Measurements from ENCODE around the gene PDE8A. TPM values are rescaled to one million over a fixed set of nuclear protein-coding genes. Genes with fewer than 3 reads are reported as not detected.

The PDE8A gene
- total and polyA plus RNA-seq, 3 donors from 2014 or later, result 27.8 to 67.8 (median 67.3) TPM

DNA sequence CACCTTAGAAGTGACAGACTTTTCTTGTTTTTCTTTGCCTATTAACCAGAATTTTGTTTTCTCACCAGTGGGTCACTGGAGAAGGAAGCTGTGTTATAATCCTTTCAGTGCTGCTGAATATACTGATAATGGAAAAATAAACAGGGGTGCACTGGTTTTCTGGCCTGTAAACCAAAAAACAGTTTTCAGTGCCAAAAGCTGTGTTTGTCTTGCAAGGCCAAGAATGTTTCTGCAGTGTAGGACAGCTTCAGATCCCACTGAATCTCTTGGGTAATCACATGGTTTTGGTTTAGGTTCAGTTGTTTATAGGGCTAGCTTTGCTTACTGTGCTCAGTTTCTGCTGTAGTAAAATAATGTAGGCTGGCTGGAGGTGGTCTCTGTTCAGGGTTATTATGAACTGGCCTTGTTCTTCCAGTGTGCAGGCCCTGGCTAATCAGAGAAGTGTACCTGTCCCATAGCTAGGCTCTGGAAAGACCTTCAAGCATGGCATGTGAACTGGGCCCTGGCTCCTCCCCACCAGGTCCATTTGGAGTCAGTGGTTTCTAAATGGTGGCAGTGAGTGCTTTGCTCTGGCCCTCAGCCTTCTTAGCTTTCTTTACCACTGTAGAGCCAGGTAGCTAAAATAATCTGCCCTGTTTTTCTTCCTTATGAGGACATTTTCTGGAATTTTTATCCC, 18.7 kb downstream of the PDE8A start:
- no peak for TF ChIP-seq POLR2A (IDR thresholded peaks at IDR 0.05)
- TF ChIP-seq CTCF (IDR thresholded peaks at IDR 0.05), result no peak
- DNase-seq, result no peak
- no peaks in the 10 kb centered on the region for H3K9me3 ChIP-seq
- no peaks in the 10 kb centered on the region for H3K36me3 ChIP-seq (ENCODE audit: low read depth, missing control alignments)
- H3K27ac ChIP-seq, result peak overlapping the region in 1 of 2 donors; percentile 8
- H3K4me1 ChIP-seq, result peaks cover 10% of the 10 kb centered on the region
- H3K4me3 ChIP-seq, result no peak overlapping the region
- intact Hi-C loops (cut with DNase I; ENCODE audit: low total_unique reads), result no loop called here
- no peaks in the 10 kb centered on the region for H3K27me3 ChIP-seq

GRCh38 chr15:85000937-85001336, 19.3 kb downstream of the PDE8A start:
- H3K9me3 ChIP-seq, result no peaks in the 10 kb centered on the region
- peak overlapping the region in 1 of 2 donors; percentile 8 for H3K27ac ChIP-seq
- H3K36me3 ChIP-seq (ENCODE audit: low read depth, missing control alignments), result no peaks in the 10 kb centered on the region
- 58 to 61% methylated on average over 5 of the region's 5 CpGs for WGBS, 2 donors
- no peak for DNase-seq
- no peaks in the 10 kb centered on the region for H3K27me3 ChIP-seq
- H3K4me3 ChIP-seq, result no peak overlapping the region
- H3K4me1 ChIP-seq, result peaks cover 10% of the 10 kb centered on the region
- intact Hi-C loops (cut with DNase I; ENCODE audit: low total_unique reads), result no loop called here
- no peak for TF ChIP-seq POLR2A (IDR thresholded peaks at IDR 0.05)
- no peak for TF ChIP-seq CTCF (IDR thresholded peaks at IDR 0.05)

DNA sequence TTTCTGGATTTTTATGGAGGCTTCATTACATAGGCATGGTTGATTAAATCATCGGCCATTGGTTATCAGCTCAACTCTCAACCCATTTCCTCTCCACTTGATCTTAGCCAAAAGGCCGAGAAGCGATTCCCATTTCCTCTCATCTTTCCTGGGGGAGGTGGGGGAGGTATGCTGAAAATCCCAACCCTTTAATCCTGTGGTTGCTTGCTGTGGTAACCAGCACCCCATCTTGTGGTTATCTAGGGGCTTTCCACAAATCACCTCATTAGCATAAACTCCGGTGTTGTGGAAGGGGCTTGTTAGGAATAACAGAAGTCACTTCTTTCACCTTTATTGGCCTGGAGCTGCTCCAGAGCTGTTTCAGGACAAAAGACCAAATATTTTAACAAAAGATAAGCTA, 20.9 kb downstream of the PDE8A start:
- no peak for DNase-seq
- H3K4me3 ChIP-seq, result no peak overlapping the region
- no peaks in the 10 kb centered on the region for H3K27me3 ChIP-seq
- TF ChIP-seq CTCF (IDR thresholded peaks at IDR 0.05), result no peak
- no peak for TF ChIP-seq POLR2A (IDR thresholded peaks at IDR 0.05)
- peaks cover 10% of the 10 kb centered on the region for H3K4me1 ChIP-seq
- H3K9me3 ChIP-seq, result no peaks in the 10 kb centered on the region
- WGBS, 2 donors, result 87 to 88% methylated on average over 4 of the region's 4 CpGs
- no peak overlapping the region for H3K27ac ChIP-seq
- H3K36me3 ChIP-seq (ENCODE audit: low read depth, missing control alignments), result no peaks in the 10 kb centered on the region
- intact Hi-C loops (cut with DNase I; ENCODE audit: low total_unique reads), result no loop called here

DNA sequence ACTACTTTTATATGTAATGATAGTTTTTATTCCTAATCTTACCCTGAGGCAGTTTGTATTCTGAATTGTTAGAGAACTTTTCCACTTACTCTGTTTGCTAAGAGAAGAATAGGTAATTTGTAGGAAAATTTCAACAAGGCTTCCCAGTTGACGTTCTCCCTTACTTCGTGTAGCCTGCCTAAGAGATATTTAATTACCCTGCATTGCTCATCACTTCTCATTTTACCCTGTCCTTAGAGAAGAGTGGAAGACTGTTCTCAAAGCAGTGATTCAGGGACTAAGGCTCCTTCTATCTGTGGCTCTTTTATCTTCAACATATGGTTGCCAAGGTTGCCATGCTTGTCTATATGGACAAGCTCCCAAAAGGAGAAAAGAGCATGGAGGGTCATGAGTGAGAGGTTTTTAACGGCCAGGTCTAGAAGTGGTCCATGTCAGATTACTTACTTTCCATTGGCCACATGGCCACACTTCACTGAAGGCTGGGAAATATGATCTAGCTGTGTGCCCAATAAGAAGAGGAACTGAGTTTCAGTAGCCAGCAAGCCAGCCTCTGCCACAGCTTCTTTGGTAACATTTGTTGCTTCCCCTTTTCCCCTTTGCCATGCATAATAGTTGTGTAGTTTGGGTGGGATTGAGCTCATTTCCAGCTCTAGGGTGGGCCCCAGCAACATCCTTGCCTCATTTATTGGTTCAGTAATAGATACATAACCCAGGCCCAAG, 22.1 kb downstream of the PDE8A start:
- WGBS, 2 donors, result 83 to 92% methylated on average over 3 of the region's 3 CpGs
- H3K9me3 ChIP-seq, result no peaks in the 10 kb centered on the region
- DNase-seq, result no peak
- H3K4me3 ChIP-seq, result no peak overlapping the region
- no peaks in the 10 kb centered on the region for H3K27me3 ChIP-seq
- no peaks in the 10 kb centered on the region for H3K36me3 ChIP-seq (ENCODE audit: low read depth, missing control alignments)
- intact Hi-C loops (cut with DNase I; ENCODE audit: low total_unique reads), result no loop called here
- no peak overlapping the region for H3K27ac ChIP-seq
- H3K4me1 ChIP-seq, result peaks cover 16% of the 10 kb centered on the region
- TF ChIP-seq POLR2A (IDR thresholded peaks at IDR 0.05) (no peak), CTCF (IDR thresholded peaks at IDR 0.05) (no peak)
